IPS-NIHi11 (cell line): ENCODE measurements around the gene PANX2.
"Not testable (repeated sequence)": the region's sequence is repeated elsewhere in the genome, so short reads cannot be mapped to it uniquely, and the experiment has no call there.

Source experiments
- DNase-seq: peaks from one replicate; pipeline ENCODE4 v3.0.0; 2012; ENCODE audit warnings: mixed read lengths, low spot score

Gene PANX2

GRCh38 chr22:50197856-50198623 is 27.5 kb downstream of the PANX2 start:
- no peak for DNase-seq

- no peak for DNase-seq
These were observed 28.1 kb downstream of the PANX2 start for GRCh38 chr22:50198624-50199017.

GRCh38 chr22:50199251-50199721 is 28.8 kb downstream of the PANX2 start:
- no peak for DNase-seq

GRCh38 chr22:50199829-50200460 is 29.4 kb downstream of the PANX2 start:
- peak; percentile 76 for DNase-seq

- peak; percentile 99 for DNase-seq
These were observed 30.1 kb downstream of the PANX2 start, which contains the start of gene SELENOO for GRCh38 chr22:50200461-50201190. TSS of gene SELENOO (plus strand) at chr22:50201011. CDS start at chr22:50201037, 26 bp downstream.

GRCh38 chr22:50201191-50202129 is 30.9 kb downstream of the PANX2 start:
- DNase-seq = peak; percentile 72

GRCh38 chr22:50202130-50202666 is 31.7 kb downstream of the PANX2 start:
- no peak for DNase-seq

- DNase-seq = no peak
These were observed 32.8 kb downstream of the PANX2 start for GRCh38 chr22:50203288-50203687.

GRCh38 chr22:50204571-50204970 is 34.0 kb downstream of the PANX2 start:
- DNase-seq = no peak

- not testable (repeated sequence) for DNase-seq
These were observed 34.5 kb downstream of the PANX2 start for GRCh38 chr22:50204998-50205397.

GRCh38 chr22:50205781-50206569 is 35.4 kb downstream of the PANX2 start:
- DNase-seq = no peak

- peak; percentile 87 for DNase-seq
These were observed 36.1 kb downstream of the PANX2 start for GRCh38 chr22:50206599-50206998.

GRCh38 chr22:50207383-50208140 is 37.0 kb downstream of the PANX2 start:
- no peak for DNase-seq

- no peak for DNase-seq
These were observed 38.0 kb downstream of the PANX2 start for GRCh38 chr22:50208430-50208938.

- no peak for DNase-seq
These were observed 38.7 kb downstream of the PANX2 start for GRCh38 chr22:50208939-50209892.

- DNase-seq = peak; percentile 82
These were observed 39.4 kb downstream of the PANX2 start for GRCh38 chr22:50209893-50210292.

- DNase-seq = no peak
These were observed 40.0 kb downstream of the PANX2 start for GRCh38 chr22:50210378-50211139.
